ENCODE measurements around the gene LRRC56. TPM values are rescaled to one million over a fixed set of nuclear protein-coding genes. Genes with fewer than 3 reads are reported as not detected.

Gene LRRC56
- total RNA-seq, 5 donors from 2014 or later (not counting 1 experiment from before 2014, with no cell fraction given), result 3.4 to 6.1 (median 5.6) TPM

DNA sequence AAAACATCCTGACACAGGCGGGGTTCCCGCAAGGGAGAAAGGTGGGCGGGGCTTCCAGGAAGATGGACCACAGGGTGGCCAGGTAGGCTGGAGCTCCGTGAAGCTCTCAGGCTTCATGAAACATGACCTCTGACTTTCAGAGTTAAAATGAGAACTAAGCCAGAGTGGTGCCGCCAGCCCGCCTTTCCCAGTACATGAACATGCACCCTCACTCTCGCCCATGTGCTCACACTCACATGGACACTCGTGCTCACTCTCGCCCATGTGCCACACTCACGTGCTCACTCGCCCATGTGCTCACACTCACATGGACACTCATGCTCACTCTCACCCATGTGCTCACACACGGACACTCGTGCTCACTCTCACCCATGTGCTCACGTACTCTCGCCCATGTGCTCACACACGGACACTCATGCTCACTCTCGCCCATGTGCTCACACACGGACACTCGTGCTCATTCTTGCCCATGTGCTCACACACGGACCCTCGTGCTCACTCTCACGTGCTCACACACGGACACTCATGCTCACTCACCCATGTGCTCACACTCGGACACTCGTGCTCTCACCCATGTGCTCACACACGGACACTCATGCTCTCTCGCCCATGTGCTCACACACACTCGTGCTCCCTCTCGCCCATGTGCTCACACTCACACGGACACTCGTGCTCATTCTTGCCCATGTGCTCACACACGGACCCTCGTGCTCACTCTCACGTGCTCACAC, 40.3 kb upstream of the LRRC56 start:
- Histone ChIP-seq H3K4me3 (ENCODE audit: control insufficient read depth in 1 of 2, extremely low read depth in 1 of 2, low read length in 1 of 2) (no peak overlapping the region), H3K27me3 (replicated peaks in 1 of 2; ENCODE audit: control insufficient read depth in 2 of 2, extremely low read depth in 1 of 2, insufficient read depth in 2 of 2, low read length in 1 of 2) (no peaks in the 10 kb centered on the region), H3K9me3 (no peaks in the 10 kb centered on the region), H3K4me1 (ENCODE audit: control insufficient read depth in 1 of 2, extremely low read depth in 1 of 2, insufficient read depth in 2 of 2, low read length in 2 of 2) (no peaks in the 10 kb centered on the region), H3K27ac (ENCODE audit: low read length) (no peak overlapping the region), H3K36me3 (ENCODE audit: control insufficient read depth in 2 of 2, extremely low read depth in 1 of 2, insufficient read depth in 1 of 2, low read length in 1 of 2) (peaks cover 30 to 68% of the 10 kb centered on the region in 2 donors)
- Mint-ChIP-seq H3K36me3 (peaks cover 33% of the 10 kb centered on the region), H3K4me3 (no peak overlapping the region), H3K27ac (peak overlapping the region in 1 of 2 donors; percentile 39), H3K4me1 (peaks cover 0 to 13% (median 11%) of the 10 kb centered on the region in 3 donors), H3K27me3 (no peaks in the 10 kb centered on the region), H3K9me3 (no peaks in the 10 kb centered on the region)
- WGBS (ENCODE audit: insufficient coverage), result 96% methylated on average over 34 of the region's 34 CpGs
- ChIA-PET POLR2A (no interaction called here), CTCF (no interaction called here)
- DNase-seq (no peak), ATAC-seq (replicated peaks in 1 of 4) (no peak)

DNA sequence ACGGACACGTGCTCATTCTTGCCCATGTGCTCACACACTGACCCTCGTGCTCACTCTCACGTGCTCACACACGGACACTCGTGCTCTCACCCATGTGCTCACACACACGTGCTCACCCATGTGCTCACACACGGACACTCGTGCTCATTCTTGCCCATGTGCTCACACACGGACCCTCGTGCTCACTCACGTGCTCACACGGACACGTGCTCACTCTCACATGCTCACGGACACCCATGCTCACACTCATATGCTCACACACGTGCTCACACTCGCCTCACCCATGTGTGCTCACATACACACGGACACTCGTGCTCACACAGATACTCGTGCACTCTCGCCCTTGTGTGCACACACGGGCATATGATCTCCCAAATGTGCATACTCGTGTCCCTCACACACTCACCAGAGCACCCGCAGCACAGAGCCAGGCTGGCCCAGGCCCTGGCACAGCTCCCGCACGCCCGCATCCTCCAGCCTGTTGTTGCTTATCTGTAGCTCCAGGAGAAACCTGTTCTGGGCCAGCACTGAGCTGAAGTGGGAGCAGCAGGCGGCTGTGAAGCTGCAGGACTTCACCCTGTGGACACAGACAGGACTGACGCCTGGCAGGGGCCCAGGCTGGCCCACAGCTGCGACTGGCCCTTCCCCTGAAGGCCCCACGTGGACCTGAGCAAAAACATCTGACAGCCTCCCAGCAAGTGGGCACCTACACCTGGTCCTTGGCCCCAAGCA, 39.6 kb upstream of the LRRC56 start:
- no peaks in the 10 kb centered on the region for H3K9me3 Mint-ChIP-seq
- no peaks in the 10 kb centered on the region for H3K27me3 ChIP-seq (replicated peaks in 1 of 2; ENCODE audit: control insufficient read depth in 2 of 2, extremely low read depth in 1 of 2, insufficient read depth in 2 of 2, low read length in 1 of 2)
- peaks cover 1 to 16% (median 11%) of the 10 kb centered on the region in 3 donors for H3K4me1 Mint-ChIP-seq
- H3K36me3 ChIP-seq (ENCODE audit: control insufficient read depth in 2 of 2, extremely low read depth in 1 of 2, insufficient read depth in 1 of 2, low read length in 1 of 2), result peaks cover 30 to 68% of the 10 kb centered on the region in 2 donors
- no peaks in the 10 kb centered on the region for H3K9me3 ChIP-seq
- no peak overlapping the region for H3K4me3 ChIP-seq (ENCODE audit: control insufficient read depth in 1 of 2, extremely low read depth in 1 of 2, low read length in 1 of 2)
- H3K27me3 Mint-ChIP-seq, result no peaks in the 10 kb centered on the region
- peaks cover 30% of the 10 kb centered on the region for H3K36me3 Mint-ChIP-seq
- 98% methylated on average over 28 of the region's 31 CpGs for WGBS (ENCODE audit: insufficient coverage)
- H3K4me3 Mint-ChIP-seq, result no peak overlapping the region
- no peak overlapping the region for H3K27ac Mint-ChIP-seq
- H3K4me1 ChIP-seq (ENCODE audit: control insufficient read depth in 1 of 2, extremely low read depth in 1 of 2, insufficient read depth in 2 of 2, low read length in 2 of 2), result no peaks in the 10 kb centered on the region
- no peak for ATAC-seq (replicated peaks in 1 of 4)
- DNase-seq, result no peak
- H3K27ac ChIP-seq (ENCODE audit: low read length), result no peak overlapping the region
- POLR2A ChIA-PET, result no interaction called here
- CTCF ChIA-PET, result no interaction called here

DNA sequence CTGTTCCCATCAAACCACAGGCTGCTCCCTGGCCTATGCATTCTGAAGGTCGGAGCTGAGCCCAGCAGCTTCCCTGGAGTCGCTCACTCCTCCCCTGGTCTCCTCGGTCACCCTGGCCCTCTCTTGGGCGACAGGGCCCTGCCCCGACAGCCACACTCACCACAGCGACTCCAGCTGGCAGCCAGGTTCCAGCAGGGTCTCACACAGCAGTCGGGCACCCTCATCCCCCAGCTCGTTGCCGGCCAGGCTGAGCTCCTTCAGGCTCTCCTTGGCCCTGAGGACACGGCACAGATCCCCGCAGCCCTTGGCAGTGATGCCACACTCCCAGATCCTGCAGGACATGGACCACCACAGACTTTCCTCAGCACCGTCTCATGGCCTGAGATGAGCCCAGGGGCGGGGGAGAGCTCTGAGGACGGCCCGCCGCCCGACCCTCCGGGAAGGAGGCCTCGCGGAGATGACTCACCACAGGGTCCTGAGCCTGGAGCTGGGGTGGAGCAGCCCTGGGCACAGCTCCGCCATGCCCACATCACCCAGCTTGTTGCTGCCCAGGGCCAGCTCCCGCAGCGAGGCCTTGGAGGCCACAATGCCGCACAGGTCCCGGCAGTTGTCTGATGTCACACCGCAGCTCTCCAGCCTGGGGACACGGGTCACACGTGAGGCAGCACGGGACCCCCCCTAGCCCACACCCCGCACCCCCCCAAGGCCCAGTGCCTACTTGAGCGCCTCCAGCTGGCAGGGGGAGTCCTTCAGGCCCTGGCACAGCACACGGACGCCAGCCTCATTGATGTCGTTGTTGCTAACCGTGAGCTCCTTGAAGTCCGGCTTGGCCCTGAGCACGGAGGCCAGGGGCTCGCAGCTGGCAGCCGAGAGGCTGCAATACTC, 38.8 kb upstream of the LRRC56 start:
- no peak overlapping the region for H3K4me3 ChIP-seq (ENCODE audit: control insufficient read depth in 1 of 2, extremely low read depth in 1 of 2, low read length in 1 of 2)
- ATAC-seq (replicated peaks in 1 of 4) (no peak), DNase-seq (no peak)
- peaks cover 30 to 67% of the 10 kb centered on the region in 2 donors for H3K36me3 ChIP-seq (ENCODE audit: control insufficient read depth in 2 of 2, extremely low read depth in 1 of 2, insufficient read depth in 1 of 2, low read length in 1 of 2)
- CTCF ChIA-PET, result no interaction called here
- no peaks in the 10 kb centered on the region for H3K27me3 ChIP-seq (replicated peaks in 1 of 2; ENCODE audit: control insufficient read depth in 2 of 2, extremely low read depth in 1 of 2, insufficient read depth in 2 of 2, low read length in 1 of 2)
- Mint-ChIP-seq H3K4me1 (peaks cover 6 to 21% (median 11%) of the 10 kb centered on the region in 3 donors), H3K36me3 (peaks cover 30% of the 10 kb centered on the region), H3K4me3 (no peak overlapping the region), H3K27me3 (no peaks in the 10 kb centered on the region), H3K9me3 (no peaks in the 10 kb centered on the region), H3K27ac (no peak overlapping the region)
- no peaks in the 10 kb centered on the region for H3K9me3 ChIP-seq
- H3K4me1 ChIP-seq (ENCODE audit: control insufficient read depth in 1 of 2, extremely low read depth in 1 of 2, insufficient read depth in 2 of 2, low read length in 2 of 2), result peaks cover 0 to 5% of the 10 kb centered on the region in 2 experiments
- H3K27ac ChIP-seq (ENCODE audit: low read length), result no peak overlapping the region
- POLR2A ChIA-PET, result interaction anchor here in 1 of 2 donors (0.5 kb wide), 1 partner anchor 175 kb away, joined by 3 read pairs; no protein-coding TSS in a partner anchor
- WGBS (ENCODE audit: insufficient coverage), result 95% methylated on average over 39 of the region's 39 CpGs

- H3K27ac Mint-ChIP-seq, result no peak overlapping the region
- H3K36me3 Mint-ChIP-seq, result peaks cover 28% of the 10 kb centered on the region
- ChIA-PET POLR2A (interaction anchor here in 1 of 2 donors (0.6 kb wide), 1 partner anchor 1882 kb away, joined by 3 read pairs; no protein-coding TSS in a partner anchor), CTCF (no interaction called here)
- no peak for ATAC-seq (replicated peaks in 1 of 4)
- H3K27me3 Mint-ChIP-seq, result no peaks in the 10 kb centered on the region
- peak overlapping the region in 1 of 3 donors; percentile 24 for H3K4me3 Mint-ChIP-seq
- peaks cover 8 to 24% (median 11%) of the 10 kb centered on the region in 3 donors for H3K4me1 Mint-ChIP-seq
- no peaks in the 10 kb centered on the region for H3K27me3 ChIP-seq (replicated peaks in 1 of 2; ENCODE audit: control insufficient read depth in 2 of 2, extremely low read depth in 1 of 2, insufficient read depth in 2 of 2, low read length in 1 of 2)
- peaks cover 30 to 61% of the 10 kb centered on the region in 2 donors for H3K36me3 ChIP-seq (ENCODE audit: control insufficient read depth in 2 of 2, extremely low read depth in 1 of 2, insufficient read depth in 1 of 2, low read length in 1 of 2)
- H3K27ac ChIP-seq (ENCODE audit: low read length), result no peak overlapping the region
- no peak for DNase-seq
- H3K4me1 ChIP-seq (ENCODE audit: control insufficient read depth in 1 of 2, extremely low read depth in 1 of 2, insufficient read depth in 2 of 2, low read length in 2 of 2), result peaks cover 0 to 14% of the 10 kb centered on the region in 2 experiments
- H3K4me3 ChIP-seq (ENCODE audit: control insufficient read depth in 1 of 2, extremely low read depth in 1 of 2, low read length in 1 of 2), result no peak overlapping the region
- H3K9me3 Mint-ChIP-seq, result no peaks in the 10 kb centered on the region
- no peaks in the 10 kb centered on the region for H3K9me3 ChIP-seq
- 97% methylated on average over 18 of the region's 24 CpGs for WGBS (ENCODE audit: insufficient coverage)
Observed at GRCh38 chr11:499201-500076, 37.9 kb upstream of the LRRC56 start.

DNA sequence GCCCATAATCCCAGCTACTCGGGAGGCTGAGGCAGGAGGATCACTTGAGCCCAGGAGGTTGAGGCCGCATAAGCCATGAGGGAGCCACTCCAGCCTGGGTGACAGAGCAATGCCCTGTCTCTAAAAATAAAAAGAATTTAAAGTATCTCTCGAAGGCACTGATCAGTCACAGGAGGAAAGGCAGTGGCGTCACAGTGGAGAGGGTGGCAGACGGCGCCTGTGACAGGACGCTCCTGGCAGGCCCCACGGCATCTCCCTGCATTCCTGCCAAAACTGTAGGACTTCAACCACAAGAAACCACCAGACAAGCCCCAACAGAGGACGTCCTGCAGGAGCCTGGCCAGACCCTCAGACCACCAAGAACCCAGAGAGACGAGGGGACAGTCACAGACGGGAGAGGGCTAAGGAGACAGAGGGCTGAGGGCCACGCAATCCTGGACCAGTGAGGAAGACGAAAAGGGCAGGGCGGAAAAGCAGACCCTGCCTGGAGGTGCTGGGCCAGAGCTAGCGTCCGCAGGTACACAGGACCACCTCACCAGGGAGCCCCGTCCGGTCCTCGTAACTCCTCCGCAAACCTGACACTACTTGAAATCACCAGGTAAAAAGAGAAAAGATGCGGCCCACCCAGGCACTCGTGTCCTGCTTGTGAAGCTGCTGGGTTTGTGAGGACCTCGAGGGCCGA, 36.2 kb upstream of the LRRC56 start:
- Histone ChIP-seq H3K4me1 (ENCODE audit: control insufficient read depth in 1 of 2, extremely low read depth in 1 of 2, insufficient read depth in 2 of 2, low read length in 2 of 2) (peaks cover 13 to 31% of the 10 kb centered on the region in 2 experiments), H3K36me3 (ENCODE audit: control insufficient read depth in 2 of 2, extremely low read depth in 1 of 2, insufficient read depth in 1 of 2, low read length in 1 of 2) (peaks cover 23 to 46% of the 10 kb centered on the region in 2 donors), H3K27me3 (replicated peaks in 1 of 2; ENCODE audit: control insufficient read depth in 2 of 2, extremely low read depth in 1 of 2, insufficient read depth in 2 of 2, low read length in 1 of 2) (no peaks in the 10 kb centered on the region), H3K9me3 (no peaks in the 10 kb centered on the region), H3K4me3 (ENCODE audit: control insufficient read depth in 1 of 2, extremely low read depth in 1 of 2, low read length in 1 of 2) (no peak overlapping the region), H3K27ac (ENCODE audit: low read length) (no peak overlapping the region)
- peaks cover 11 to 39% (median 23%) of the 10 kb centered on the region in 3 donors for H3K4me1 Mint-ChIP-seq
- H3K36me3 Mint-ChIP-seq, result peaks cover 19% of the 10 kb centered on the region
- no peak for ATAC-seq (replicated peaks in 1 of 4)
- DNase-seq, result no peak
- no peaks in the 10 kb centered on the region for H3K9me3 Mint-ChIP-seq
- CTCF ChIA-PET, result interaction anchor here in 1 of 2 donors (0.6 kb wide), 1 partner anchor 1072 kb away, joined by 3 read pairs; no protein-coding TSS in a partner anchor
- peak overlapping the region in 1 of 3 donors; percentile 15 for H3K4me3 Mint-ChIP-seq
- peak overlapping the region in 1 of 2 donors; percentile 11 for H3K27ac Mint-ChIP-seq
- H3K27me3 Mint-ChIP-seq, result no peaks in the 10 kb centered on the region
- WGBS (ENCODE audit: insufficient coverage), result 89% methylated on average over 19 of the region's 24 CpGs
- POLR2A ChIA-PET, result interaction anchor here in 1 of 2 donors (0.6 kb wide), 1 partner anchor 38 kb away, joined by 4 read pairs; no protein-coding TSS in a partner anchor
